ENCODE measurements around the gene SH2D3A. TPM values are rescaled to one million over a fixed set of nuclear protein-coding genes. Genes with fewer than 3 reads are reported as not detected.

Gene SH2D3A
- total RNA-seq, 1 donor from 2014 or later = not detected

DNA sequence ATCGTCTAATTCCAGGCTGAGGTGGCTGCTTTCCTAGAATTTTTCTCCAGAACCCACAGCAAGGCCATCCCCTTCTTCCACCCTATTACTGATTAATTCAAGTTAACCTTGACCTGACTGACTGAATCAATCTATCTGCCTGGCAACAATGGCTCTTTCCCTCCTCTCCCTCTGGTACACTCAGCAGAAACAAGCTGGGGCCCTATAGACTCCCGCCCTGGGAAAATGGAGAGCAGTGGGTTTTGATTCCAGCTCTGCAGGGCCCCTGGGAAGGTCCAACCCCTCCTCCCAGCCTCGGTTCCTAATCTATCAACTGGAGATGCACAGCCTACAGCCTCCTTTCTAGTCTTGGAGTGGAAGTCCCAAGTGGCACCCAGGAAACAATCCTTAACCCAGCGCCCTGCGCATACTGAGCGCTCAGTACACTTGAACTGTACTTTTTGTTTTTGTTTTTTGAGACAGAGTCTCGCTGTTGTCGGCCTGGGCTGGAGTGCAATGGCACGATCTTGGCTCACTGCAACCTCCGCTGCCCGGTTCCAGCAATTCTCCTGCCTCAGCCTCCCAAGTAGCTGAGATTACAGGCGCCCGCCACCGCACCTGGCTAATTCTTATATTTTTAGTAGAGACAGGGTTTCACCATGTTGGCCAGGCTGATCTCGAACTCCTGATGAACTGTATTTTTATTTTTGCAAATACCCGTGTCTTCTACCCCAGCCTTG is 41.6 kb downstream of the SH2D3A start:
- Mint-ChIP-seq H3K9me3 (no peaks in the 10 kb centered on the region), H3K4me3 (no peak overlapping the region), H3K4me1 (peaks cover 12% of the 10 kb centered on the region), H3K27me3 (ENCODE audit: low read depth) (peaks cover 5% of the 10 kb centered on the region), H3K36me3 (ENCODE audit: low read depth) (no peaks in the 10 kb centered on the region), H3K27ac (ENCODE audit: unreplicated experiment) (peak overlapping the region; percentile 81)
- DNase-seq (ENCODE audit: low read depth, low spot score) = no peak
- TF ChIP-seq, protein P1, sequence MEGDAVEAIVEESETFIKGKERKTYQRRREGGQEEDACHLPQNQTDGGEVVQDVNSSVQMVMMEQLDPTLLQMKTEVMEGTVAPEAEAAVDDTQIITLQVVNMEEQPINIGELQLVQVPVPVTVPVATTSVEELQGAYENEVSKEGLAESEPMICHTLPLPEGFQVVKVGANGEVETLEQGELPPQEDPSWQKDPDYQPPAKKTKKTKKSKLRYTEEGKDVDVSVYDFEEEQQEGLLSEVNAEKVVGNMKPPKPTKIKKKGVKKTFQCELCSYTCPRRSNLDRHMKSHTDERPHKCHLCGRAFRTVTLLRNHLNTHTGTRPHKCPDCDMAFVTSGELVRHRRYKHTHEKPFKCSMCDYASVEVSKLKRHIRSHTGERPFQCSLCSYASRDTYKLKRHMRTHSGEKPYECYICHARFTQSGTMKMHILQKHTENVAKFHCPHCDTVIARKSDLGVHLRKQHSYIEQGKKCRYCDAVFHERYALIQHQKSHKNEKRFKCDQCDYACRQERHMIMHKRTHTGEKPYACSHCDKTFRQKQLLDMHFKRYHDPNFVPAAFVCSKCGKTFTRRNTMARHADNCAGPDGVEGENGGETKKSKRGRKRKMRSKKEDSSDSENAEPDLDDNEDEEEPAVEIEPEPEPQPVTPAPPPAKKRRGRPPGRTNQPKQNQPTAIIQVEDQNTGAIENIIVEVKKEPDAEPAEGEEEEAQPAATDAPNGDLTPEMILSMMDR (conservative IDR thresholded peaks at IDR 0.05) = no peak

DNA sequence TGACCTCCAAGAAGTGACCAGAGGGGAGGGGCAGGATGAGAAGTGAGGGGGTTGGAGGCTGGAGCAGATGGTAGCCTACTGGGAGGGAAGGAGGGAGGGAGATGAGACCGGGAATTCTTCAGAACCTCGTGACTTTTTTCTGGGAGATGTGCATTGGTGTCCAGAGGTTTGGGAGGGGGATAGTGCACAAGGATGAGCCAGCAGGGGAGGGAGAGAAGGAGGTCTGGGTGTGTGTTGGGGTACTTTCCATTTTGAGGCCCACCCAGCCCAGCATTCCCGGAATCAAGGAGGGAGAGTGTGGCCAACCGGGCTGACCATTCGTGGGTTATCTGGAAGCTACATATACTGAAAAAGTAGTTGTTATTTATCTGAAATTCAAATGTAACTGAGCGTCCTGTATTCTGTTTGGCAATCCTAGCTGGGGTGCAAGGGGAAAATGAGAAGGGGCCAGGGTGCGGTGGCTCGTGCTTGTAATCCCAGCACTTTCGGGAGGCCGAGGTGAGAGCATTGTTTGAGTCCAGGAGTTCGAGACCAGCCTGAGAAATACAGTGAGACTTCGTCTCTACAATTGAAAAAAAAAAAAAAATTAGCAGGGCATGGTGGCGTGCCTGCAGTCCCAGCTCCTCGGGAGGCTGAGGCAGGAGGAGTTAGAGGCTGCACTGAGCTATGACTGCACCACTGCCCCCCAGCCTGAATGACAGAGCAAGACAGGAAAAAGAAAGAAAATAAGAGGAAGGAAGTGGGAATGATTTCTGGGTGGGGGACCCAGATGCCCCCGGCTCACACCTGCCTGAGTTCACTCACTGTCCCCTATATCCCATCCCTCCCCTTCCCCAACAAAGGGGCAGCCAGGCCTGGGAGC is 42.4 kb downstream of the SH2D3A start:
- Mint-ChIP-seq H3K27ac (ENCODE audit: unreplicated experiment) (peak overlapping the region; percentile 43), H3K9me3 (no peaks in the 10 kb centered on the region), H3K4me1 (peaks cover 13% of the 10 kb centered on the region), H3K36me3 (ENCODE audit: low read depth) (no peaks in the 10 kb centered on the region), H3K27me3 (ENCODE audit: low read depth) (peaks cover 9% of the 10 kb centered on the region), H3K4me3 (no peak overlapping the region)
- DNase-seq (ENCODE audit: low read depth, low spot score) = no peak
- TF ChIP-seq, protein P1 (conservative IDR thresholded peaks at IDR 0.05) = no peak

DNA sequence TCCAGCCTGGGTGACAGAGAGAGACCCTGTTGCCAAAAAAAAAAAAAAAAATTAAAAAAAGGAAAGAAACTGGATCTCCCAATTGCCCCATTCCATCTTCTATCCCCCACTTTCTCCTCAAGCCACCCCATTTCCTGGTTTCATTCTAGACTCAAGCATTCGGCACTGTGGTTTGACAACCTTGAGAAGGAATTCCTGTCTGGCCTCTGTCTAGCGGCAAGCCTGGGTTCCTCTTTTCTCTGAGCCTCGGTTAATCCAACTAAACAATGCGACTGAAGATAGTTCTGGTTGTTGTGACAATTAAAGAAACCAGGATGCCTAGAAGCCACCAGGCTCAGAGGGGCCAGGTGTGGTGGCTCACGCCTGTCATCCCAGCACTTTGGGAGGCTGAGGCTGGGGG is 43.5 kb downstream of the SH2D3A start:
- H3K27ac Mint-ChIP-seq (ENCODE audit: unreplicated experiment) = no peak overlapping the region
- H3K4me1 Mint-ChIP-seq = peaks cover 13% of the 10 kb centered on the region
- DNase-seq (ENCODE audit: low read depth, low spot score) = no peak
- TF ChIP-seq, protein P1 (conservative IDR thresholded peaks at IDR 0.05) = no peak
- no peaks in the 10 kb centered on the region for H3K36me3 Mint-ChIP-seq (ENCODE audit: low read depth)
- H3K4me3 Mint-ChIP-seq = no peak overlapping the region
- H3K27me3 Mint-ChIP-seq (ENCODE audit: low read depth) = peaks cover 13% of the 10 kb centered on the region
- H3K9me3 Mint-ChIP-seq = no peaks in the 10 kb centered on the region

DNA sequence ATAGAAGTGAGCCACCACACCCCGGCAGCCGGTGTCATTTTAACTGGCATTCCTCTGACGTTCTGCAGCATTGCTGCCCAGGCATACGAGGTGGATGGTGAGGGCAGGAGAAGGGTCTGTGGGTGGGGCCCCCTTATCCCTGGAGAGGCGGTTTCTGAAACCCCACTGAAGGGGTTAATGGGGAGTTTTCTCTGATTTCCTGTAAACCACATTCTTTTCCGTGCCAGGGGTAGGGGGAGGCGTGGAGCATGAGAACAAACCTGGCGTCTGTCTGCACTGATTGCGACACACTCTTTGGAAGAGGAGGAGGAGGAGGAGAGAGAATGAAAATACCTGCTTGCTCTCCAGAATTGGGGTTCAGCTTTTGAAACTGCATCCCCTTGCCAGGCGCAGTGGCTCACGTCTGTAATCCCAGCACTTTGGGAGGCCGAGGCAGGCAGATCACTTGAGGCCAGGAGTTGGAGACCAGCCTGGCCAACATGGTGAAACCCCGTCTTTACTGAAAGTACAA is 44.1 kb downstream of the SH2D3A start:
- H3K9me3 Mint-ChIP-seq = no peaks in the 10 kb centered on the region
- H3K27ac Mint-ChIP-seq (ENCODE audit: unreplicated experiment) = no peak overlapping the region
- peaks cover 13% of the 10 kb centered on the region for H3K27me3 Mint-ChIP-seq (ENCODE audit: low read depth)
- no peaks in the 10 kb centered on the region for H3K36me3 Mint-ChIP-seq (ENCODE audit: low read depth)
- H3K4me1 Mint-ChIP-seq = peaks cover 8% of the 10 kb centered on the region
- TF ChIP-seq, protein P1 (conservative IDR thresholded peaks at IDR 0.05) = no peak
- no peak for DNase-seq (ENCODE audit: low read depth, low spot score)
- no peak overlapping the region for H3K4me3 Mint-ChIP-seq

DNA sequence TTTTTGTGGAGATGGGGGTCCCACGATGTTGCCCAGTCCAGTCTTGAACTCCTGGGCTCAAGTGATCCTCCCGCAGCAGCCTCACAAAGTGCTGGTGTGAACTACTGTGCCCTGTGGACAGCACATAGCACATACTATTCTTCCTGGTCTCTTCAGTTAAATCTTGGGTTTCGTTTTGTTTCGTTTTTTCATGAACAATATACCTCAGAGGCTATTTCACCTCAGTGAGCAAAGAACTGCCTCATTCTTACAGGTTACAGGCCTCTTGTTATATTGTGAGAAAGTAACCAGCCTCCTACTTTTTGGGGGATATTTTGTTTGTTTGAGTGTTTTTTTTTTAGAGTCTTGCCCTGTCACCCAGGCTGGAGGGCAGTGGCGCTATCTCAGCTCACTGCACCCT is 45.5 kb downstream of the SH2D3A start:
- no peak for DNase-seq (ENCODE audit: low read depth, low spot score)
- TF ChIP-seq, protein P1 (conservative IDR thresholded peaks at IDR 0.05) = no peak
- no peak overlapping the region for H3K27ac Mint-ChIP-seq (ENCODE audit: unreplicated experiment)
- H3K4me1 Mint-ChIP-seq = peaks cover 12% of the 10 kb centered on the region
- no peak overlapping the region for H3K4me3 Mint-ChIP-seq
- peaks cover 22% of the 10 kb centered on the region for H3K27me3 Mint-ChIP-seq (ENCODE audit: low read depth)
- no peaks in the 10 kb centered on the region for H3K36me3 Mint-ChIP-seq (ENCODE audit: low read depth)
- H3K9me3 Mint-ChIP-seq = peaks cover 5% of the 10 kb centered on the region
